Fibroblast of skin of right quadriceps (primary cell): ENCODE data around the gene ZNF831.

ENCODE experiments used
- DNase-seq: peaks from one replicate; pipeline ENCODE4 v3.0.0-alpha.2; 2013

ZNF831 gene

DNA sequence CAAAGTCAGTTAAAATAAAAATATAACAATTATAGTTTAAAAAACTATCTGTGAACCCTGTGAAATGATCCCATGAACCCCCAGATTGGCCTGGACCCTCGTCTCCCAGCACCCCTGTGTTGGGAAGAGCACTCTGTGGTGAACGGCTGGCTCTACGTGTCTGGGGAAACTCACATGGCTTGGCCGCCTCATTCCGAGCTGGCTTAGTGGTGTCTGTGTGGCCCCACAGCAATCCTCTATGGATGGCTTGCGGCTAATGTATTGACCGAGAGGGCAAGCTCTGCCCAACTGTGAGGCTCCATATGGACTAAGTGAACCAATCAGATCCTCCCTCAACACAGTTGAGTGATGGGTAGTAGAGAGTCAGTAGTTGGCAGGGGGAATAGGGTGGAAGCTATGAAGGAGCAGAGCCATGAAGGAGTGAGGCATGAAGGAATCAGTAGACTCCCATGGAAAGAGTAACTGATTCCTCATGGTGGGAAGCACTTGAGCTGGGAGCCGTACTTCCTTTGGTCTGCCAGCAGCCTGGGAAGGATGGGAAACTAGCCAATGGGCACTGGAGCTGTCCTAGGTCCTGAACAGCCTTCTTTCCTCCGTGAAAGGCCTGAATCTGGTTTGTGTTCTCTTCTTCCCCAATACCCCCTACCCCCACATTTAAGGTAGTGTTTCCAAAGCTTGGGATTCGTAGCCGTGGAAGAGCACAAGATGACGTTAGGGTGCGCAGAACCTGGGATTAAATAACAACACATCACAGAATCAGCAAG, 21.6 kb upstream of the ZNF831 start:
- DNase-seq, result peak; percentile 7

DNA sequence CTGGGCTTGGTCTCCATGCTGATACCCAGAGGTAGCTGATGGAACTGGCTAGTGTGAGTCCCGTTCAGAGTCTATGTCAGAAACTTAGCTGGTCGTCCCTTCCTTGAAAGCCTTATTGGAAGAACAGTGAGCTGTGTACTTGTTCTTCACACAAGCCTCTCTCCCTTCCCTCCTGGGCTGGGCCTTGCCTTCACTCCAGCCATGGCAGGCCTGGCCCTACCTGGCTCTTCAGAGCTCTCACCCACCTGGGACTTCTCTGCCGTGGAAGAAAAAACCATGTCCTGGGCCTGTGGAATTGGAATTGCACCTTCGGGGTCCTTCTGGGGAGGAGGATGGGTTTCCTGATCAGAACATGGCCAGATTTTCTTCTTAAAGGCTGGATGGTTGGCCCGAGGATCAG, 20.3 kb upstream of the ZNF831 start:
- no peak for DNase-seq

DNA sequence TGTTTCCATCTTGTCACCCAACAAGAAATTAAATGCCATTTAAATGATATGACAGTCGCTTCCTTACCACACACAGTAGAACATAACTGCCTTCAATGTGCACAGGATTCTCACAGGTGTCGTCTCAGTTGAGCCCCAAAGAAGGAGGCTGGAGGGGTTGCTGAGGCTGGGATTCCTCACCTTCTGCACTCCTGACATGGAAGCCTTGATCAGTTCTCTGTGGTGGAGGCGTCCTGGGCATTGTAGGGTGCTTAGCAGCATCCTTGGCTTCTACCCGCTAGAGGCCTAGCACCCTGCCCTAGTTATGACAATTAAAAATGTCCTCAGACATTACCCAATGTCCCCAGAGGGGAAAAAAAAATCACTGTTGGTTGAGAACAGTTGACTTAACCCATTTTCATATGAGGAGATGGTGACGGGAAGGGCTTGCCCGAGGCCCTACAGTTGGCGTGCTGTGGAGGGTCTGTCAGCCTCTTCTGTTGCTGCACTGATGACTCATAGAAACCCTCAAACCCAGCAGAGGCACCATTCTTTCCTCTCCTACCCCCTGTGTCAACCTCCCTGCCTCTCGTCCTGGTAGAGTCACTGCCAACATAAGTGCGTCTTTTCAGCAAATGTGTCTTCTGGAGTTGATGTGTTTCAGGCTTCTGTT, 19.3 kb upstream of the ZNF831 start:
- no peak for DNase-seq

DNA sequence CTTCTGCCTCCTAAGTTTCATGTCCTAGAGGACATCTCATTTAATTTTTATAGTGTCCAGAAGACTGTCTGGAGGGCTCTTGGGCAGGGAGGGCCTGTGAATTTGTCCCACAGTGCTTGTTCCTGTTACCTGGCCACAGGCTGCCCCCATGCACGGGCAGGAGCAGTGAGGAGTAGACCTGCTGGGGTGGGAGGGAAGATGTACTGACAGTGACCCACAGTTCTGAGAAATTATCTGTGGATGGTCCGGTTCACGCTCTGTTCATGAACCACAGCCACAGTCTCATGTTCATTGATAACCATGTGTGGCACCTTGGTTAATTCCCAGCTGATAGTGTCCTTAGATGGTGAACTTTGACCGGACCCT, 18.8 kb upstream of the ZNF831 start:
- no peak for DNase-seq

DNA sequence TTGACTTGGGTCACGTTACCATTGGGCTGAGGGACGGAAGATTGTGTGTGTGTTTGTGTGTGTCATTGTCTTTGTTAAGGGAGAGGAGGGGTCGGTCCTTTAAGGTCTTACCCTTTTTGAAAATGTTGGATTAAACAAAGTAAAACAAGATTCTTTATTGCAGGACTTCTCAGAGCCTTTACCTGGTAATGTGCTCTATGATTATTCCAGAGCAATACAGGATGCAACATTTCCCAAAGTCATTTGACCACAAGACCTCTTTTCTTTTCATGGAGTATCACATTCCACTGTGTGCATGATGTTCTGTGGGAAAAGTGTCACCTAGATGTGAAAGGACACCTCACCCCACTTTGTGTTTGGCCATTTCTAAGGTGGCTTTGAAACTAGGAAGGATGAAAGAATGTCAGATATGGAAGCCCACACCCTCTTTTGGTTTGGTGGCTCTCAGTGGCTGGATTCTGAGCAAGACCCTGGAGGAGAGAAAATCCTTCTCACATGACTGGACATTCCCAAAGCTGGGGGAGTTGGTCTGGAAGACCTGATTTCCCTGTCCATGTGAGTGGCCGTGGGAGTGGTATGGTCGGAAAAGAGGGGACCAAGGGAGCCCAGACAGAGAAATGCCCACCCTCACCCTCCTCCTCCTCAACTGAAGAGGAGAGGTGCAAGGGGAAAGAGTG, 18.2 kb upstream of the ZNF831 start:
- DNase-seq, result no peak

DNA sequence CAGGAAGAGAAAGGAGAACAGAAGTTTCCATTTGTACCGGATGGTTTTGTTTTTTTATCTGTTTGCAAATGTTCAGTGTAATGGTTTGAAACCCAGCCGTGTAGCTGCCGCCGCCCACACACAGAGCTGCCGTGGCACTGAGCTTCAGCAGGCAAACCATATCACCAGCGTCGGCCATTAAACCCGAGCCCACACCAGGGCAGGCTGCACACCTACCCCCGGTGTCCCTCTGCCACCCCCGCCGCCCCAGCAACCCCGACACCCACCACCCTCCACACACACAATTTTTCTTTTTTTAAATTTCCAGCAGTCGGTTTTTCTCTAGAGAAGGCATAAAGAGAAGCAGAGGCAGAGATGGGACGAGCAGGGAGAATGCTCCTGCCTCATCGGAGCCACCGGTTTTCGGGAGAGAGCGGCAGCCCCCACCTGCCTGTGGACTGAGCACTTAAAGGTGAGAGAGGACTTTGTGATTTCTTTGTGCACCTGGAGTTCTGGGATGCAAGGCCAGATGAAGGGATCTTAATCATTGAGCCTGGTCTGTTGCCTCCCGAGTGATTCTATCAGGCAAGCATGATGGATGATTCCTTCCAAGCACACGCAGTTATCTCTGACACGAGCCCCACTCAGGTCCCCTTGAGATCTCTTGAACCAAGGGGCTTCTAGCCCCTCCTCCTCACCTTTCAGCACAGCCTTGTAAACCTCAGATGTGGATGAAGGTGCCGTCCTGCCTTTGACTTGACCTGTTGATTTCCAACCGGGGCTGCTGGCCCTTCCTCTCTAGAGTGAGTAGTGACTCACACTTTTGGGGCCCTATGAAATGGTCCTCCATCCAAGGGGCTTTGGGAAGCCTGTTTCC, 17.5 kb upstream of the ZNF831 start:
- DNase-seq, result no peak

DNA sequence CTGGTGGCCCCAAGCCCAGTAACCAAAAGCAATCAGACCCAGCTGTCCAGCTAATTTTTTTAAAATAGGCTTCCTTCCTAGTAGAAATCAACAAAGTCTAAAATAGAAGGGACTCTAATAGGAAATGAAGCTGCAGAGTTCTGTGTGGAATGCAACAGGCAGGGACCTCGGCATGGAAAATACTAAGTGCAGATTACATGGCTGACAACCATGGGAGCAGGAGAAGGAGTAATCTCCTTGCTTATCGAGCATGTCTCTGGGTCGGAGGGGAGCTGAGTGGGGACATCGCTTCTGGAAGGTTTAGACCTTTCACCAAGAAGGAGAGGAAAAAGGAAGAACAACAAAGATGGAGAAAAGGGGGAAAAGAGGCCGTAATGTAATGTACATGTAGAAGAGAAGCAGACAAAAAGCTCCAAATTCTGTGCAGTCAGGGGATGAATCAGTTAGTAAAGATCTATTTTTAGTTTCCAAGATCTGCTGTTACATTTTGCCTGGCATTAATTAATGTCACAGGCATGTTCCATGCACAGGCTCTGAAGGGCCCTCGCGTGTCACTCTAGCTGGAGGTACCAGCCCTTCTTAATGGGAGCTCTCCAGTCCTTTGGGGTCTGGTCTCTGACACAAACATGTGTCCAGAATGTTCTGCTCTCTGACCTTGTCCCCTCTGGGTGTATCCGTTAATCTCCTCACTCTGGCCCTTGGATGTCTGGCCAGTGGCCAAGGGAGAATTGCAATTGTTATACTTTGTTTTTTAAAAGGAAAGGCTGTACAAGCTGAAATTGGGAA, 16.6 kb upstream of the ZNF831 start:
- DNase-seq, result no peak

DNA sequence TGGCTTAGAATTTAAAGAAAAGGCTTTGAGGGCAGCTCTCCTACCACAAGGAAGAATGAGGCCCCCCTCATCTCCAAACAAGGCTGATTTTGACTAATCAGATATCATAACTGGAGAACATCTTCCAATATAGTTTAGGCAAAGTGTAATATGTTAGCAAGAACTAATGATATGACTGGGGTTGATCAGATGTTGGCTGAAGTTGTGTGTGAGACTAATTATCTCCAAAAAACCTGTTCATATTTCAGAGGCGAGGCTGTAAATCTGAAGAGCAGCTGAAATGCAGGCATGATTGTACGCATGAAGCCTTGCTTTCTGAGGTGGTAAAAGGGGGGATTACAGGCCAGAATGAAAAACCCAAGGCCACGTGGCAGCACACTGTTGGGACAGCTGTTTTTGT, 16.0 kb upstream of the ZNF831 start:
- no peak for DNase-seq

DNA sequence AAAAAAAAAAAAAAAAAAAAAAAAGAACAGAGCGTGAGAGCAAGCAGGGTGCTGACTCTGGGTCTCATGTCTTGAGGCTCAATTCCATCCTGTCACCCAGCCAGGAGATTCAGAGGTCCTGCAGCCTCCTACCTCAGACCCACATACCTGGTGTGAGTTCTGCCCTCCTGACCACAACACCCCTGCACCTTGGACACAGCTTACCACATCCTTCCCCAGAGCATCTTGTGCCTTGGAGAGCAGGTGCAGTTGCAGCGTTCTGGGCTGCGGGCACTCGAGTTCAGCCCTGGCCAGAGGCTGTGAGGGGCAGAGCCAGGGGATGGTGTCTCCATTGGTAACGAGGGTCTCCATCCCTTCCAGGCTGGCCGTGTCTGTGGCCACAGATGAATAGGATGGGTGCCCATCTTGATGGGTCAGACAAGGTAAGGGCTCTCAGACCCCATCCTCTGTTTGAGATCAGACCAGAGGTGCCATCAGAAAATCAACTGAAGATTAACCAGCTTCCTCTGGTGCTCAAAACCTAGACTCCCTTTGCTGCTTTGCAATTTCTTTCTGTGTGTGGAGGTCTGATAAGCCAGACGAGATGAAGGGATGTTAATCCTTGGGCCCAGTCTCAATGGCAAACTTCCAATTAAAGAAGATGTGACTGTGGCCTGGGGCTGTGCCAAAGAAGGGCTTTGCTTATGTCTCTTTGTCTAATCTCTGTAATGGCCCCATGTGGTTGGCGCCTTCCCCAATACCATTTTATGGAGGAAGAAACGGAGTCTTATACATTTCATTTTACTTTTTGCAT, 14.7 kb upstream of the ZNF831 start:
- no peak for DNase-seq

DNA sequence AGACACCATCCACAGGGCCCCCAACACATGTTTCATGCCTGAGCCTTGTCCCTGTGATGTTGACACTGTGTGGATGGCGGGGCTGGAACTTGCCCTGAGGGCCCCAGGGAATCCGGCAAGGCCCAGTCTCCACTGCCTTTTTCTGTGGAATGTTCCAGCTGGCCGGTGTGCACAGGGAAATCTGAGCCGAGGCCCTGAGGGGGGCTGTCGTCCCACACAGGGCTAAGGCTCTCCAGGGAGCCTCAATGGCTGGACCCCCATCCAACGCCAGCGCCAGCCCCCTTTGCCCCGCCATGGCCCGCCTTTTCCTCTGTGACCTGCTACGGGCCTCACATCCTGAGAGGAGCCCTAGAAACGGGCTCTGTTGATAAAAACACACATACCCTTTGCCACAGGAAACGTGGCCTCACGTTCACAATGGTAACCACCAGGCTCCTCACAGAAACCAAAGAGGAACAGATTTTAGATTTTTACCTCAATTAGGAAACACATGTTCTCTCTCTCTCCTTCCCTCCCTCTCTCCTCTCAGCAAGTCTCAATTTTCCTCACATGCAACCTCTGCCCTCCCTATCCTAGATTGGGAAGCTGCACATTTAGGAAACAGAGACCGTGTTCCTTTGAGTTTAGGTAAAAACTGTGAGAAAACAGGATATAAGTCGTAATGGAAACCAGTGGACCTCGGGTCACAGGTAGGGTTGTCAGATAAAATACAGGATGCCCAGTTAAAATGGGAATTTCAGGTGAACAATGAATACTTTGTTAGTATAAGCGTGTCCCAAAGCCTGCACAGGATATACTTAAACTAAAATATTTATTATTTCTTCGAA, 13.7 kb upstream of the ZNF831 start:
- DNase-seq, result no peak

DNA sequence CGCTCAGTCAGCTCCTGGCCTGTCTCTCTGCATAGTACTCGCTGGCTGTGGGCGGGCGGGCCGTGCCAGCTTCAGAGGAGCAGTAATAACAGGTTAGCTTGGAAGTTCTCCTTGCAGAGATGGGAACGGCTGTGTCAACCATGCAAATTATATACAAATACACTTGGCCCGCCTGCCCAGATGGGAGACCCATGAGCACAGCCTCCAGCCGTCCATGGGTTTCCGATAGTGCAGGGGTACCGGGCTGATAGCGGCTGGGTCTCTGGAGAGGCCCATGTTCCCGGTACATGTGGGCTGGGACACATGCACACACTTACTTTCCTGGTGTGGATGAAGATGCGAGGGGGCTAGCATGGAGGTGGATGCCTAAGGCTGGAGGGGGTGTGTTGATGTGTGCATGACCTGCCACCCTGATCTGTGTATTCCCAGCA, 12.8 kb upstream of the ZNF831 start:
- no peak for DNase-seq

DNA sequence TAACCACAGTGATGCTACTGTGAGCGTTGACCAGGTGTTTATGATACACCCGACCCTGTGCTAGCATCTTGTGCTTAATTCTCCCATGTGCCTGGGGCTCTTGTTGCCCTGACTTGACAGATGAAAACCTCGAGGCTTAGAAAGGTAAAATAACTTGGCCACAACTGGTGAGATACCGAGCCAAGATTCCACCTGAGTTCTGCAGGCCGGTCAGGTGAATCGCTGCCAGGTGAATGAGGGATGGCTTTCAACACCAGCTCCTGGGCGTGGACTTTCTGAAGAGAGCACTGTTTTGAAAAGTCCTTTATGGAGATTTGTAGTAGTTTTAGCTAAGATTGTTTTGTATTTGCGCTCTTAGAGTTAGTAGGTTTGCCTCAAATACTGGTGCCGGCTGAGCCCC, 12.2 kb upstream of the ZNF831 start:
- no peak for DNase-seq

DNA sequence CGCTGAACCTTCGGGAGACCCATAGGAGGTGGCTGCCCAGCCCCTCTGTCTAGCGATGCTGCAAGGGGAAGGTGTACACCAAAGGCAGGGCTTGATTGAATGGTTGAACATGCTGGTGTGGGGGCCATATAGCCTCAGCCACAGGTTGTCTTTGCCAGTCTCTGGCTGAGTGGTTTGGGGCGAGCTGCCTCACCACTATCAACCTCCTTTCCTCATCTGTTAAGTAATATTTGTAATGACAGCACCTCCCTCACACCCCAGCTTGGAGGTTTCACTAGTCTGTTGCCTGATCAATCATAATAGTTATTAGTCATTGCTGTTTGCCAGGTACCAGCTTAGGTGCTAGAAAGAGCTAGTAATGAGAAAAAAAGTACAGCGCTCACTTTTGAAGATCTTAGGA, 11.8 kb upstream of the ZNF831 start:
- no peak for DNase-seq

DNA sequence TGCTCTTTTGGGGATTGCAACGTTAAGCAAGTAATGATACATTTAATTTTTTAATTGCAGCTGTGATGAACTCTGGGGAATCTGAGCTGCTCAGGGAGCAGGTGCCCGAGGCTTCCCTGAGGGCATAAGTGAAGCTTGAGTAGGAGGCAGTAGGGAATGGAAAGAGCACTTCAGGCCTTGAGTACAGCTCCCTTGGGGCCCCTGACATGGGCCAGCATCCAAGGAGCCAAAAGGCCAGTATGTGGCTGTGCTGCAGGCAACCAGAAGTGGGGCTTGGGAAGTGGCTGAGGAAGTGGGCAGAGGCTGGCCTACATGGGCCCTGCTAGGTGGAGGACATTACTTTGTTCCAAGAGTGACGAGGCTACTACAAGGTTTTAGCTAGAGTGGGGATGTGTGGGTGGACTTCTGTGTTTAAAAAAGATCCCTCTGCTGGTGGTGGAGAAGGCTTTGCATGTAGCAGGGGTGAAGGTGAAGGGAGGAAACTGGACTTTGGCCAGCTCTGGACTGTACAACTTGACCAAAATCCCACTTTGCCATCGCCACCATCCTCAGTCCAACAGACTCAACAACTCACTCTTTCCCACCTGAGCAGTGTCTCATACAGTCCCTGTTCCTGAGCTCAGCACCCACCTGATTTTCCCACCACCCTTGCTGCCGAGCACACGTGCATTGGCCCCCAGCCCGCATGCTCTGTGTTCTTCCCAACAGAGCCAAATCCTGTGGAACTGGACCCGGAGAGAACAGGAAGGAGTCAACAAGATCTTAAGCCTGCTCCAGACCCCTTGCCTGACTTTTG, 10.9 kb upstream of the ZNF831 start:
- DNase-seq, result no peak

DNA sequence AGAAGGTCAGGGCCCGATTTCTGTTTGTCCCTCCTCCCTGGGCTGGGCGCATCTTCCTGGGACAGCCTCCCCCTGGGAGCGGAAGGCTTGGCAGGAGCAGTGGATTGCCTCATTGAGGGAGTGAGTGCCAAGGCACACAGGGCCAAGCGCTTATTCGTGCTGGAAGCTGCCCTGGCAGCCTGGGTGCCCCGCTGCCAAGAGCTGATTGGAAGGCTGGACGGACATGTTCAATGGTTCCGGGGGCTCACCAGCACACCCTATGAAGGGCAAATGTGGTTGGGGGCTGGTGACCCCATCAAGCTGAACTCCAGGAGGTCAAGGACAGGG, 10.3 kb upstream of the ZNF831 start:
- no peak for DNase-seq

DNA sequence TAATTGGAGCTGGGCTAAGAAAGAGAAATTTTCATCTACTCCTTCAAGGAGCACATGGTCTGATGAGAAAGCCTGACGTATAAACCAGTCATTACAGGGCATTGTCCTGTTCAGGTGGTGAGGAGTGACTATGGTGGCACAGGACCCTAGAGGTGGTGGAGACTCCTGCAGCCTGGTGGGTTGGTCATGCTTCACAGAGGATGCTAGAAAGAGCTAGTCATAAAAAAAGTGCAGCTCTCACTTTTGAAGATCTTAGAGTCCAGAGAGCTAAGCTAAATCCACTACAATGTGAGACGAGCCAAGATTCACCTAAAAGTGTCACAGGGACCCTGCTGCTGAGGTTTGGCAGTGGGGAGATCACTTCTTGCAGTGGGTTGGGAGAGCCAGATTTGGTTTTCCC, 9.8 kb upstream of the ZNF831 start:
- no peak for DNase-seq

DNA sequence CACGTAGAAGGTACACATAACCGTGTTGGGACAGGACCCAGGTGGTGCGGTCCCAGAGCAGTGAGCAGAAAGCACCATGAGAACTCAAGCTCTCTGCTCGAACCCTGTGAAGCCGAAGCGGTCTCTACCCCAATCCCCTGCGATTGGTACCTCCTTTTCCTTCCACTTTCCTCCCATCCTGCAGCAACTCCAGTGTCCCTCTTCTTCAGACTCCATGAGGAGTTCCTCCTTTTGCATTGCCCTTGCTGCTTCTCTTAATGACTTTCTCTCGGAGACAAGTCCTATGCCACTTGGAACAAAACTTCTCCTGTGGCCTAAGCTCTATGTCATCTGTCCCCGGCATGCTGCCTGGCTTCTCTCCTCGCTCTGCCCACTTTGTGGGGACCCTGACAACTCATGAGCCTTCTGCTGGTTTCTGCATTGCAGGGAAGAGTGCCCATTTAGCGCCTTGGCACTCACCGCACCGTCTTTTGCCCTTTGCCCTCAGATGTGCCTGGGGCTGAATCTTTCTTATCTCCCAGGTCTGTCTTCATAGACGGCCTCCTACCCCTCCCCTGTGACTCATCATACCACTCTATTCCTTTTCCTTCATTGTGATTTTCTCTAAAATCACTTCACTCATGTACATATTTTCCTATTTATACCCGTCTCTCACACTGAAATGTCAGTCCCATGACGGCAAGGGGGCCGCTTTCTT, 9.2 kb upstream of the ZNF831 start:
- no peak for DNase-seq

DNA sequence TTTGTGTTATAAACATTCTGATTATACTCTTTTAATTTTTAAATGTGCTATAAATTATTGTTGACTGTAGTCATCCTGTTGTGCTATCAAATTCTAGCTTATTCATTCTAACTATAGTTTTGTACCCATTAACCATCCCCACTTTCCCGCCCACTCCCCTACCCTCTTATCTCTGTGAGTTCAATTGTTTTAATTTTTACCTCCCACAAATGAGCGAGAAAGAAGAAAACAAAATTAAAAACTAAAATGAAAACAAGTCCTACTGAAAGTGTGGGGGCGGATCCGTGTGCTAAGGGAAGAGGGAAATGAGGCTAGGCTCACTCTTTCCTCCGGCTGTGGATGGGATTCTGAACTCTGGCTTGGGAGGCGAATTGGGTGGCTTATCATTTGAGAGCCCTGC, 6.6 kb upstream of the ZNF831 start:
- no peak for DNase-seq

DNA sequence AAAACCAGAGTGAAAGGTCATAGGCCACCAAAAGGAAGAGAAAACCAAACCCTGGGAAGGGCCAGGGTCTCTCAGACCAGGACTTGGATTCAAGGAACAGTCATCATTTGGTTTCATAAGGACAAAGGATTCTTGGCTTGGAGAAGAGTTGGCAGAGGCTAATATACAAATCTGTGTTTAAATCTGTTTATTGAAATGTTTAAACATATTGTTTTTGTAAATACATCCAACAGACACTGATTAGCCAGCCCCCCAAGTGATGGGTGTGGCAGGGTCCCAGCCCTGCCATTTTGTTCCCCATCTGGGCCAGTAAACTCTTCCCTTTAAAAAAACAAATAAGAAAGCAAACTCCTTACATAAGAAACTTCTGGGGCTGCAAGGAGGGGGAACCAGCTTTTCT, 6.1 kb upstream of the ZNF831 start:
- no peak for DNase-seq
